ENCODE results near the gene IPMK. TPM values are rescaled to one million over a fixed set of nuclear protein-coding genes. Genes with fewer than 3 reads are reported as not detected.

The IPMK gene
- total and polyA plus RNA-seq, 9 of the 15 experiments (the other 6 are each of a cell fraction or from before 2014, with no cell fraction given) = 0.98 to 4.4 (median 2.7) TPM

DNA sequence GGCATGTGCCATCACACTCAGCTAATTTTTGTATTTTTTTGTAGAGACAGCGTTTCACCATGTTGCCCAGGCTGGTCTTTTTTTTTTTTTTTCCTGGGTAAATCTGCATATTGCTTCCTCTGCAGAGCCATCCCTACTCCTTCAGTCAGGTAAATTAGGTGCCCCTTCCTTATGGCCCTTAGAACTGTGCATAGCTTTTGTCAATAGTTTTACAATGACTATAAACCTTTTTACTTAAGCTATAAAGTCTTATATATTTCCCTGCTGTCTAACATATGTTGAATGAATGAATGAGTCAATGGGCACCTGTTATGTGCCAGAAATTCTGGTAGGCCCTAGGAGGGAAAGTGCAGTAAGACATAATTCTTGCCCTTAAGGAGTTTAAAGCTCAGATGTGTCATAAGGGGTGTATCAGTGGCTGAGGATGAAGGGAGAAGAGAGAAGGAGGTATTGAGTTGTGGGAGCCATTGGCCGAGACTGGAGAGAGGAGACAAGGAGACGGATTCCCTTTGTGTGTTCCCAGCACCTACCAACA, 36.5 kb upstream of the IPMK start:
- Histone ChIP-seq H3K27ac (ENCODE audit: extremely low read depth, low read depth, low read length) (no peak overlapping the region), H3K36me3 (ENCODE audit: control insufficient read depth, insufficient read depth, low read length) (no peaks in the 10 kb centered on the region), H4K20me1 (replicated peaks; ENCODE audit: control insufficient read depth, insufficient read depth, low read length) (no peaks in the 10 kb centered on the region), H3K9ac (ENCODE audit: insufficient read depth in 1 of 2, low read depth in 2 of 2, low read length in 2 of 2) (no peak overlapping the region), H3K79me2 (ENCODE audit: control insufficient read depth, insufficient read depth, low read length) (no peaks in the 10 kb centered on the region), H3K4me3 (no peak overlapping the region), H3K9me3 (replicated peaks; ENCODE audit: control insufficient read depth, insufficient read depth, low read depth, low read length) (no peaks in the 10 kb centered on the region), H3K4me2 (ENCODE audit: insufficient read depth, low read length) (no peak overlapping the region), H3K27me3 (ENCODE audit: control insufficient read depth in 2 of 2, insufficient read depth in 2 of 2, low read length in 2 of 2) (peaks cover 0 to 3% of the 10 kb centered on the region in 2 experiments; a peak in 1 of 5 replicates), H2AFZ (ENCODE audit: low read depth, low read length) (no peak overlapping the region), H3K4me1 (replicated peaks in 1 of 2; ENCODE audit: control insufficient read depth in 2 of 2, insufficient read depth in 2 of 2, low read length in 2 of 2) (no peaks in the 10 kb centered on the region), H3K9me1 (ENCODE audit: control insufficient read depth, insufficient read depth, low read length) (no peaks in the 10 kb centered on the region)
- no peak for DNase-seq (ENCODE audit: extremely low read depth in 1 of 4, low spot score in 3 of 4)
- in situ Hi-C loops (cut with MboI) = no loop called here
- ChIA-PET CTCF (ENCODE audit: low intra/inter-chr PET ratio) (no interaction called here), POLR2A (no interaction called here)
- TF ChIP-seq, protein P1, sequence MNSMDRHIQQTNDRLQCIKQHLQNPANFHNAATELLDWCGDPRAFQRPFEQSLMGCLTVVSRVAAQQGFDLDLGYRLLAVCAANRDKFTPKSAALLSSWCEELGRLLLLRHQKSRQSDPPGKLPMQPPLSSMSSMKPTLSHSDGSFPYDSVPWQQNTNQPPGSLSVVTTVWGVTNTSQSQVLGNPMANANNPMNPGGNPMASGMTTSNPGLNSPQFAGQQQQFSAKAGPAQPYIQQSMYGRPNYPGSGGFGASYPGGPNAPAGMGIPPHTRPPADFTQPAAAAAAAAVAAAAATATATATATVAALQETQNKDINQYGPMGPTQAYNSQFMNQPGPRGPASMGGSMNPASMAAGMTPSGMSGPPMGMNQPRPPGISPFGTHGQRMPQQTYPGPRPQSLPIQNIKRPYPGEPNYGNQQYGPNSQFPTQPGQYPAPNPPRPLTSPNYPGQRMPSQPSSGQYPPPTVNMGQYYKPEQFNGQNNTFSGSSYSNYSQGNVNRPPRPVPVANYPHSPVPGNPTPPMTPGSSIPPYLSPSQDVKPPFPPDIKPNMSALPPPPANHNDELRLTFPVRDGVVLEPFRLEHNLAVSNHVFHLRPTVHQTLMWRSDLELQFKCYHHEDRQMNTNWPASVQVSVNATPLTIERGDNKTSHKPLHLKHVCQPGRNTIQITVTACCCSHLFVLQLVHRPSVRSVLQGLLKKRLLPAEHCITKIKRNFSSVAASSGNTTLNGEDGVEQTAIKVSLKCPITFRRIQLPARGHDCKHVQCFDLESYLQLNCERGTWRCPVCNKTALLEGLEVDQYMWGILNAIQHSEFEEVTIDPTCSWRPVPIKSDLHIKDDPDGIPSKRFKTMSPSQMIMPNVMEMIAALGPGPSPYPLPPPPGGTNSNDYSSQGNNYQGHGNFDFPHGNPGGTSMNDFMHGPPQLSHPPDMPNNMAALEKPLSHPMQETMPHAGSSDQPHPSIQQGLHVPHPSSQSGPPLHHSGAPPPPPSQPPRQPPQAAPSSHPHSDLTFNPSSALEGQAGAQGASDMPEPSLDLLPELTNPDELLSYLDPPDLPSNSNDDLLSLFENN (IDR thresholded peaks at IDR 0.05; ENCODE audit: low read depth in 2 of 2, low read length in 2 of 2) = no peak
- no peak for TF ChIP-seq CTBP1 (IDR thresholded peaks at IDR 0.05; ENCODE audit: borderline replicate concordance)
- no peak for TF ChIP-seq ESRRB (CRISPR knock-in tag; IDR thresholded peaks at IDR 0.05; ENCODE audit: borderline replicate concordance)
- no peak for TF ChIP-seq ZNF764 (CRISPR knock-in tag; IDR thresholded peaks at IDR 0.05; ENCODE audit: low read depth)
- no peak for TF ChIP-seq ZNF780A (CRISPR knock-in tag; IDR thresholded peaks at IDR 0.05)
- no peak for TF ChIP-seq POLR2H (tag; IDR thresholded peaks at IDR 0.05; ENCODE audit: low read depth)
- no peak for TF ChIP-seq NFIX (CRISPR knock-in tag; IDR thresholded peaks at IDR 0.05; ENCODE audit: low read depth)
- TF ChIP-seq RCOR1 (IDR thresholded peaks at IDR 0.05; ENCODE audit: borderline replicate concordance in 1 of 2, low read depth in 2 of 2, low read length in 2 of 2) = no peak
- no peak for TF ChIP-seq KAT2B (IDR thresholded peaks at IDR 0.05; ENCODE audit: low read depth, low read length)
- no peak for TF ChIP-seq ZBTB9 (CRISPR knock-in tag; IDR thresholded peaks at IDR 0.05)
- intact Hi-C loops (cut with micrococcal nuclease) = no loop called here
- no peak for FAIRE-seq
- WGBS (ENCODE audit: insufficient coverage, low coverage, missing lambda C conversion rate) = 5% methylated on average over 3 of the region's 3 CpGs
- ATAC-seq = no peak
- no TSS peak for BruUV-seq (replicated peaks)
